Liver (tissue), 9 donors: ENCODE measurements around the gene HSD17B3. TPM values are rescaled to one million over a fixed set of nuclear protein-coding genes. Genes with fewer than 3 reads are reported as not detected.

Source experiments
- DNase-seq: peaks from one replicate; pipeline ENCODE4 v3.0.0-alpha.2; 2017; ENCODE audit warnings: low spot score
- H3K27ac ChIP-seq, 2 donors: one replicate each; pipeline ENCODE4 v1.7.0; 2013; ENCODE audit warnings: inconsistent platforms in 2 of 2, low read length in 2 of 2, control low read depth in 1 of 2, low read depth in 1 of 2, mild to moderate bottlenecking in 1 of 2
- H3K27me3 ChIP-seq, 4 donors: one replicate each; pipeline versions ENCODE4 v1.6.1 to v1.7.0; 2013; ENCODE audit warnings: low read length in 3 of 4, inconsistent platforms in 1 of 4, mild to moderate bottlenecking in 1 of 4, moderate library complexity in 1 of 4; ENCODE audit not compliant: control insufficient read depth in 4 of 4, insufficient read depth in 4 of 4
- H3K36me3 ChIP-seq, 4 donors: one replicate each; pipeline versions ENCODE4 v1.6.1 to v1.7.0; 2013; ENCODE audit warnings: low read length in 3 of 4, mild to moderate bottlenecking in 3 of 4, low read depth in 1 of 4, moderate library complexity in 1 of 4; ENCODE audit not compliant: control insufficient read depth in 4 of 4, insufficient read depth in 3 of 4
- H3K4me1 ChIP-seq, 4 donors: one replicate each; pipeline versions ENCODE4 v1.6.1 to v1.7.0; 2013; ENCODE audit warnings: low read length in 3 of 4, mild to moderate bottlenecking in 3 of 4, moderate library complexity in 1 of 4; ENCODE audit not compliant: control insufficient read depth in 4 of 4, insufficient read depth in 4 of 4
- H3K4me3 ChIP-seq, 3 donors: one replicate each; pipeline versions ENCODE4 v1.6.1 to v1.7.0; 2013; ENCODE audit warnings: low read length in 3 of 3, control low read depth in 1 of 3, low read depth in 1 of 3, mild to moderate bottlenecking in 1 of 3
- H3K9ac ChIP-seq, 2 donors: one replicate each; pipeline ENCODE4 v1.7.0; 2013; ENCODE audit warnings: low read length in 2 of 2, mild to moderate bottlenecking in 2 of 2, moderate library complexity in 2 of 2, control low read depth in 1 of 2, low read depth in 1 of 2
- H3K9me3 ChIP-seq, 4 donors: one replicate each; pipeline versions ENCODE4 v1.6.1 to v1.7.0; 2013; ENCODE audit warnings: low read length in 3 of 4; ENCODE audit not compliant: control insufficient read depth in 4 of 4
- EGR1 ChIP-seq, 2 donors: IDR thresholded peaks; 2 replicates each; pipeline ENCODE4 v1.6.1; 2016 to 2018; ENCODE audit warnings: antibody characterized with exemption in 2 of 2, low read depth in 2 of 2
- FOXA1 ChIP-seq: IDR thresholded peaks from 2 replicates; pipeline ENCODE4 v1.6.1; 2016; ENCODE audit warnings: antibody characterized with exemption
- FOXA2 ChIP-seq: IDR thresholded peaks from 2 replicates; pipeline ENCODE4 v1.6.1; 2016; ENCODE audit warnings: antibody characterized with exemption
- GABPA ChIP-seq, 2 donors: IDR thresholded peaks in 1 of 2; conservative IDR thresholded peaks in 1 of 2; 2 replicates each; pipeline ENCODE4 v1.6.1; 2016; ENCODE audit warnings: antibody characterized with exemption in 2 of 2, mild to moderate bottlenecking in 1 of 2, moderate library complexity in 1 of 2
- HNF4A ChIP-seq, 2 donors: conservative IDR thresholded peaks; 2 replicates each; pipeline ENCODE4 v1.6.1; 2016; ENCODE audit warnings: antibody characterized with exemption in 2 of 2, mild to moderate bottlenecking in 2 of 2
- HNF4G ChIP-seq: IDR thresholded peaks from 2 replicates; pipeline ENCODE4 v1.6.1; 2016; ENCODE audit warnings: antibody characterized with exemption
- JUND ChIP-seq, 2 donors: IDR thresholded peaks; 2 replicates each; pipeline ENCODE4 v1.6.1; 2016; ENCODE audit warnings: antibody characterized with exemption in 2 of 2
- NR2F2 ChIP-seq: IDR thresholded peaks from 2 replicates; pipeline ENCODE4 v1.6.1; 2016; ENCODE audit warnings: antibody characterized with exemption
- RAD21 ChIP-seq, 2 donors: IDR thresholded peaks; 2 replicates each; pipeline ENCODE4 v1.6.1; 2016; ENCODE audit warnings: antibody characterized with exemption in 2 of 2, mild to moderate bottlenecking in 2 of 2
- RXRA ChIP-seq, 2 donors: IDR thresholded peaks; 2 replicates each; pipeline ENCODE4 v1.6.1; 2017 to 2018; ENCODE audit warnings: antibody characterized with exemption in 2 of 2, mild to moderate bottlenecking in 1 of 2
- TAF1 ChIP-seq: conservative IDR thresholded peaks from 2 replicates; pipeline ENCODE4 v1.6.1; 2016; ENCODE audit warnings: antibody characterized with exemption, mild to moderate bottlenecking
- YY1 ChIP-seq: IDR thresholded peaks from 2 replicates; pipeline ENCODE4 v1.6.1; 2016; ENCODE audit warnings: antibody characterized with exemption, mild to moderate bottlenecking
- WGBS: extraction: QIAGEN DNeasy Blood & Tissue Kit; methylation state at CpG from one replicate; pipeline ENCODE4 v1.1.7; 2013; 5-methylcytosine and 5-hydroxymethylcytosine counted together
- polyA plus RNA-seq, 2 donors: library from polyadenylated mRNA; stranded (reverse) in 1 of 2; unstranded in 1 of 2; fragments of 200-250 nt in 1 of 2; fragments of >200 nt in 1 of 2; fragmentation: Nextera tagmentation in 1 of 2; extraction: Ambion mirVana in 1 of 2; gene quantifications; one replicate each; pipeline versions ENCODE4 v1.2.1 to v1.2.3, GENCODE V29; 2013 to 2015
- total RNA-seq, 2 donors: library from RNA; depleted of rRNA; stranded (reverse); fragments of >200 nt; gene quantifications; one replicate each; pipeline ENCODE4 v1.2.3, GENCODE V29; 2014
- TF ChIP-seq, protein P1 (sequence below): IDR thresholded peaks from 2 replicates; pipeline ENCODE4 v1.6.1; 2016; ENCODE audit warnings: antibody characterized with exemption
- TF ChIP-seq, protein P2 (sequence below): IDR thresholded peaks from 2 replicates; pipeline ENCODE4 v1.6.1; 2016; ENCODE audit warnings: antibody characterized with exemption
- TF ChIP-seq, protein P3 (sequence below): IDR thresholded peaks from 2 replicates; pipeline ENCODE4 v1.6.1; 2016; ENCODE audit warnings: antibody characterized with exemption, mild to moderate bottlenecking
- TF ChIP-seq, protein P4 (sequence below): IDR thresholded peaks from 2 replicates; pipeline ENCODE4 v1.6.1; 2016; ENCODE audit warnings: antibody characterized with exemption
- TF ChIP-seq, protein P5 (sequence below): fragments of 150-350 bp; IDR thresholded peaks from 2 replicates; pipeline ENCODE4 v1.5.1; 2017; ENCODE audit warnings: improper control_type of control experiment, low read depth, low read length; ENCODE audit not compliant: missing input control
- donor health status: healthy.
- donor health status: healthy.
- donor health status: healthy.
- donor health status: healthy.
- donor health status: healthy.

Gene HSD17B3
- total and polyA plus RNA-seq, 4 donors: 0.75 to 1.6 (median 0.96) TPM

DNA sequence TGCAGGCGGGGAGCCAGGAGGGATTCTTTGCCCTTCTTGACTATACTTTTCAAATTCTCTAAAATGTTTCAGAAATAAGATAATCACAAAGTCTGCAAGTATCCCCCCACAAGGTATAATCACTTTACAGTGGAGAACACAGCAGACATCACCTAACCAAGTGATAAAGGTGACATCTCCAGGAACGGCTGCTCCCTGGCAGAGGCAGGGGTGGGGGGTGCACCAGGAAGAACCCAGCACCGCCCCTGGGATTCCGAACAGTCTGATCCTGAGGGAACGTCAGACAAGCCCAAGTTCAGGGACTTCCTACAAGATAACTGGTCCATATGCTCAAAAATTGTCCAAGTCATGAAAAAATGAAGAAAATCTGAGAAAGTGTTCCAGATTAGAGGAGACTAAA, 85.4 kb downstream of the HSD17B3 start (continued):
- TF ChIP-seq, protein P1, sequence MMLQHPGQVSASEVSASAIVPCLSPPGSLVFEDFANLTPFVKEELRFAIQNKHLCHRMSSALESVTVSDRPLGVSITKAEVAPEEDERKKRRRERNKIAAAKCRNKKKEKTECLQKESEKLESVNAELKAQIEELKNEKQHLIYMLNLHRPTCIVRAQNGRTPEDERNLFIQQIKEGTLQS: no peak
- TF ChIP-seq FOXA1 (no peak), RXRA (IDR thresholded peaks at IDR 0.05) (no peak), FOXA2 (no peak), NR2F2 (no peak), YY1 (no peak)
- TF ChIP-seq, protein P2, sequence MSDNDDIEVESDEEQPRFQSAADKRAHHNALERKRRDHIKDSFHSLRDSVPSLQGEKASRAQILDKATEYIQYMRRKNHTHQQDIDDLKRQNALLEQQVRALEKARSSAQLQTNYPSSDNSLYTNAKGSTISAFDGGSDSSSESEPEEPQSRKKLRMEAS: no peak

DNA sequence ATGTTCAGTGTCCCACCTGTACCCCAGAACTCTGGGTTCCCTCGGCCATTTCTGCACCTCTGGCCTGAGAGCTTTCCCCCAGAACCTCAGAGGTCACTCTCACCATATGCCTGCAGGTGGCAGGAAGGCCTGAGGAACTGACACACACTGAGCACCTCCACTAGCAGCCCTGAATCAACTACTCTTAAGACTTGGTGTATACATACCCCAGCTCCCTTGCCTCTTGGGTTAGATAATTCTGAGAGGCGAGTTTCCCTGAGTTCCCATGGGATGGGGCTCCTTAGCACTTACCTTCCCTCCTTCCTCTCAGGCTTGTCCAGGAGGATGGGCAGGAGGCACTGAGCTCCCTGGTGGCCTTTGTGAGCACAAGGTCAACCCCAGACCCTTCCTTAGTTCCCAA, 86.1 kb downstream of the HSD17B3 start:
- no peak overlapping the region for H3K9ac ChIP-seq
- TF ChIP-seq TAF1 (no peak), NR2F2 (no peak), HNF4A (conservative IDR thresholded peaks at IDR 0.05) (no peak), FOXA1 (no peak), RAD21 (IDR thresholded peaks at IDR 0.05) (no peak), JUND (IDR thresholded peaks at IDR 0.05) (no peak), HNF4G (no peak), FOXA2 (no peak), EGR1 (IDR thresholded peaks at IDR 0.05; ENCODE audit: low read depth in 2 of 2) (no peak), RXRA (IDR thresholded peaks at IDR 0.05) (no peak), GABPA (IDR thresholded peaks at IDR 0.05 in 1 of 2, conservative IDR thresholded peaks at IDR 0.05 in 1 of 2) (no peak), YY1 (no peak)
- TF ChIP-seq, protein P2: no peak
- TF ChIP-seq, protein P3, sequence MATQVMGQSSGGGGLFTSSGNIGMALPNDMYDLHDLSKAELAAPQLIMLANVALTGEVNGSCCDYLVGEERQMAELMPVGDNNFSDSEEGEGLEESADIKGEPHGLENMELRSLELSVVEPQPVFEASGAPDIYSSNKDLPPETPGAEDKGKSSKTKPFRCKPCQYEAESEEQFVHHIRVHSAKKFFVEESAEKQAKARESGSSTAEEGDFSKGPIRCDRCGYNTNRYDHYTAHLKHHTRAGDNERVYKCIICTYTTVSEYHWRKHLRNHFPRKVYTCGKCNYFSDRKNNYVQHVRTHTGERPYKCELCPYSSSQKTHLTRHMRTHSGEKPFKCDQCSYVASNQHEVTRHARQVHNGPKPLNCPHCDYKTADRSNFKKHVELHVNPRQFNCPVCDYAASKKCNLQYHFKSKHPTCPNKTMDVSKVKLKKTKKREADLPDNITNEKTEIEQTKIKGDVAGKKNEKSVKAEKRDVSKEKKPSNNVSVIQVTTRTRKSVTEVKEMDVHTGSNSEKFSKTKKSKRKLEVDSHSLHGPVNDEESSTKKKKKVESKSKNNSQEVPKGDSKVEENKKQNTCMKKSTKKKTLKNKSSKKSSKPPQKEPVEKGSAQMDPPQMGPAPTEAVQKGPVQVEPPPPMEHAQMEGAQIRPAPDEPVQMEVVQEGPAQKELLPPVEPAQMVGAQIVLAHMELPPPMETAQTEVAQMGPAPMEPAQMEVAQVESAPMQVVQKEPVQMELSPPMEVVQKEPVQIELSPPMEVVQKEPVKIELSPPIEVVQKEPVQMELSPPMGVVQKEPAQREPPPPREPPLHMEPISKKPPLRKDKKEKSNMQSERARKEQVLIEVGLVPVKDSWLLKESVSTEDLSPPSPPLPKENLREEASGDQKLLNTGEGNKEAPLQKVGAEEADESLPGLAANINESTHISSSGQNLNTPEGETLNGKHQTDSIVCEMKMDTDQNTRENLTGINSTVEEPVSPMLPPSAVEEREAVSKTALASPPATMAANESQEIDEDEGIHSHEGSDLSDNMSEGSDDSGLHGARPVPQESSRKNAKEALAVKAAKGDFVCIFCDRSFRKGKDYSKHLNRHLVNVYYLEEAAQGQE: no peak
- TF ChIP-seq, protein P1: no peak
- TF ChIP-seq, protein P4, sequence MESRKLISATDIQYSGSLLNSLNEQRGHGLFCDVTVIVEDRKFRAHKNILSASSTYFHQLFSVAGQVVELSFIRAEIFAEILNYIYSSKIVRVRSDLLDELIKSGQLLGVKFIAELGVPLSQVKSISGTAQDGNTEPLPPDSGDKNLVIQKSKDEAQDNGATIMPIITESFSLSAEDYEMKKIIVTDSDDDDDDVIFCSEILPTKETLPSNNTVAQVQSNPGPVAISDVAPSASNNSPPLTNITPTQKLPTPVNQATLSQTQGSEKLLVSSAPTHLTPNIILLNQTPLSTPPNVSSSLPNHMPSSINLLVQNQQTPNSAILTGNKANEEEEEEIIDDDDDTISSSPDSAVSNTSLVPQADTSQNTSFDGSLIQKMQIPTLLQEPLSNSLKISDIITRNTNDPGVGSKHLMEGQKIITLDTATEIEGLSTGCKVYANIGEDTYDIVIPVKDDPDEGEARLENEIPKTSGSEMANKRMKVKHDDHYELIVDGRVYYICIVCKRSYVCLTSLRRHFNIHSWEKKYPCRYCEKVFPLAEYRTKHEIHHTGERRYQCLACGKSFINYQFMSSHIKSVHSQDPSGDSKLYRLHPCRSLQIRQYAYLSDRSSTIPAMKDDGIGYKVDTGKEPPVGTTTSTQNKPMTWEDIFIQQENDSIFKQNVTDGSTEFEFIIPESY: no peak
- TF ChIP-seq, protein P5, sequence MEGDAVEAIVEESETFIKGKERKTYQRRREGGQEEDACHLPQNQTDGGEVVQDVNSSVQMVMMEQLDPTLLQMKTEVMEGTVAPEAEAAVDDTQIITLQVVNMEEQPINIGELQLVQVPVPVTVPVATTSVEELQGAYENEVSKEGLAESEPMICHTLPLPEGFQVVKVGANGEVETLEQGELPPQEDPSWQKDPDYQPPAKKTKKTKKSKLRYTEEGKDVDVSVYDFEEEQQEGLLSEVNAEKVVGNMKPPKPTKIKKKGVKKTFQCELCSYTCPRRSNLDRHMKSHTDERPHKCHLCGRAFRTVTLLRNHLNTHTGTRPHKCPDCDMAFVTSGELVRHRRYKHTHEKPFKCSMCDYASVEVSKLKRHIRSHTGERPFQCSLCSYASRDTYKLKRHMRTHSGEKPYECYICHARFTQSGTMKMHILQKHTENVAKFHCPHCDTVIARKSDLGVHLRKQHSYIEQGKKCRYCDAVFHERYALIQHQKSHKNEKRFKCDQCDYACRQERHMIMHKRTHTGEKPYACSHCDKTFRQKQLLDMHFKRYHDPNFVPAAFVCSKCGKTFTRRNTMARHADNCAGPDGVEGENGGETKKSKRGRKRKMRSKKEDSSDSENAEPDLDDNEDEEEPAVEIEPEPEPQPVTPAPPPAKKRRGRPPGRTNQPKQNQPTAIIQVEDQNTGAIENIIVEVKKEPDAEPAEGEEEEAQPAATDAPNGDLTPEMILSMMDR: no peak
- DNase-seq: no peak
- no peak overlapping the region for H3K27ac ChIP-seq
- no peaks in the 10 kb centered on the region for H3K9me3 ChIP-seq
- H3K4me3 ChIP-seq: no peak overlapping the region
- peaks cover 3 to 16% (median 11%) of the 10 kb centered on the region in 4 donors for H3K4me1 ChIP-seq
- H3K36me3 ChIP-seq: no peaks in the 10 kb centered on the region
- H3K27me3 ChIP-seq: no peaks in the 10 kb centered on the region
- WGBS: 90% methylated on average over 2 of the region's 2 CpGs
